Mucosa of stomach (tissue), 1 donor: ENCODE data around the gene SOCS7.
A peak's percentile ranks its signal among the peaks of the same experiment; 100 is the strongest.

Experiments
- H3K27me3 ChIP-seq: one replicate; pipeline ENCODE4 v1.7.0; 2013; ENCODE audit warnings: mild to moderate bottlenecking, low read length; ENCODE audit not compliant: control insufficient read depth, insufficient read depth
- H3K36me3 ChIP-seq: one replicate; pipeline ENCODE4 v1.7.0; 2013; ENCODE audit warnings: low read length; ENCODE audit not compliant: control insufficient read depth, insufficient read depth
- H3K4me1 ChIP-seq: one replicate; pipeline ENCODE4 v1.7.0; 2013; ENCODE audit warnings: mild to moderate bottlenecking, low read length; ENCODE audit not compliant: control insufficient read depth, insufficient read depth
- H3K4me3 ChIP-seq: one replicate; pipeline ENCODE4 v1.7.0; 2013; ENCODE audit warnings: low read length
- H3K9ac ChIP-seq: one replicate; pipeline ENCODE4 v1.7.0; 2013; ENCODE audit warnings: mild to moderate bottlenecking, low read length, moderate library complexity
- H3K9me3 ChIP-seq: one replicate; pipeline ENCODE4 v1.7.0; 2013; ENCODE audit warnings: mild to moderate bottlenecking, low read length, moderate library complexity; ENCODE audit not compliant: control insufficient read depth
- donor health status: Pancreatic carcinoma.

The SOCS7 gene

DNA sequence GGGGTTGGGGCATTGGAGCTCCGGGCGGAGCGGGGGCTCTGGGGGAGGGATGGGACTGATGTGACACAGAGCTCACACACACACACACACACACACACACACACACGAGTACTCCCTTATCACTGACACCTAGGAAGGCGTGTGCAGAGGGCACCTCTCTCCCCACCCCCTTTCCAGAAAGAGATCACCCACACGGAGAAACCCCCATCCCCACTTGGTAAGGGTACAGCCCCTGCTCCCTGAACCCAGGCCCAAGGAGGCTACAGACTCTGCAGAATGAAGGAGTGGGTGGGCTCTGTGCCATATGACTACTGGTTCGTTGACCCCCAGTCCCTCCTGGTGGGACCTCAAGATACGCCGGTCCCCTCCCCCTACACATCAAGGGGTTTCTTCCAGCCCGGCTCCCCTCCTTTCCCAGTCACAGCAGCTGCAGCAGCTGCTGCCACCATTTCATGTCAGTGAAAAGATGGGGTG, 67.9 kb downstream of the SOCS7 start:
- Histone ChIP-seq H3K4me1 (peaks cover 4% of the 10 kb centered on the region), H3K27me3 (peaks cover 64% of the 10 kb centered on the region), H3K9ac (no peak overlapping the region)

DNA sequence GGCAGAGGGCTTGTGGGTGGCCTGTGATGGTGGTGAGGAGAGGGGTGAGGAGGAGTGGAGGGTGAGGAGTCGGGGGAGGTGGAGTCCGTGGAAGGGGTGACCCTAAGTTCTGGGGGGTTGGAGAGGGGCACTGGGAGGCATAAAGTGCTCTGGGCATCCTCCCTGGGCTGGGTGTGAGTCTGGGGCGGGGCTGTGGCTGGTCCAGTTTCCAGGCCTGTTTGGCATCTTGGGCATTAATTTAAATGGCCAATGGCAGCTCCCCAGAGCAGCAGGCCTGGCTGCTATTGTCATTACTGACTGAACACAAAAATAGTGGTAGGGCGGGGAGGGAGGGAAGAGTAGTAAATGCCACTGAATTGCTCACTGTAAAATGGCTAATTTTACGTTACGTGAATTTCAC, 68.9 kb downstream of the SOCS7 start:
- peaks cover 60% of the 10 kb centered on the region for H3K27me3 ChIP-seq
- H3K9me3 ChIP-seq, result no peaks in the 10 kb centered on the region
- no peak overlapping the region for H3K4me3 ChIP-seq
- H3K4me1 ChIP-seq, result peaks cover 4% of the 10 kb centered on the region
- H3K9ac ChIP-seq, result no peak overlapping the region
- H3K36me3 ChIP-seq, result no peaks in the 10 kb centered on the region

More for the DNA sequence above, 67.9 kb downstream of the SOCS7 start:
- H3K9me3 ChIP-seq, result no peaks in the 10 kb centered on the region
- no peak overlapping the region for H3K4me3 ChIP-seq
- H3K36me3 ChIP-seq, result no peaks in the 10 kb centered on the region

DNA sequence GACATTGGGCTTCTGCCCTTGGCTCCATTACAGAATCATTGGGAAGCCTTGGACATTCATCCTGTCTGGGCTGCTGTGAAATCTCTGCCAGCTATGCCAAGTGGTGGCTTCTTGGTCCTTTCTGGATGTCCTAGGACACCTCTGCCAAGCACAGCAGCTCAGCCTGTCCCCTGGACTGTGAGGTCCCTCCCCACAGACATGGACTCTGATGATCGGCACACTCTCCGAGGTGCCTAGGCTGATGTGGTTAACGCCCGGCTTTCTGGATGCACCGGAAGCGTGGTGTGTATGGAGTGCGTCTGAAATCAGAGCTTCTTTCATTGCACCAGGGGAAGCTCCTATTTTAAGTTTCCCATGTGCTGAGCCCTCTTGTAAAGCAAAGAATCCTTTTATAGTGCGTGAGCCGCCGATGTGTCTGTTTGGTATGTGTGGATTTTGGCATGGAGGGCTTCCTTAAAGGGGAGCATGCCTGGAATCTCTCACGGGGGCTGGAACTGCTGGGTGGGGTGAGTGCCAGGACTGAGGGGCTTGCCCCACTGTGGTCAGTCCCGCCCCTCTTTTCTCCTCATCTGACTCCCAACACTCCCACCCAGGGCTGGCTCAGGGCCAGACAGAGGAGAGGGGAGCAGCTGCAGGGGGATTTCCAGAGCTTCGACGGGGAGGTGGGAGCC, 69.7 kb downstream of the SOCS7 start:
- Histone ChIP-seq H3K9ac (no peak overlapping the region), H3K4me1 (peaks cover 4% of the 10 kb centered on the region), H3K27me3 (peaks cover 57% of the 10 kb centered on the region), H3K36me3 (no peaks in the 10 kb centered on the region), H3K9me3 (no peaks in the 10 kb centered on the region), H3K4me3 (no peak overlapping the region)

DNA sequence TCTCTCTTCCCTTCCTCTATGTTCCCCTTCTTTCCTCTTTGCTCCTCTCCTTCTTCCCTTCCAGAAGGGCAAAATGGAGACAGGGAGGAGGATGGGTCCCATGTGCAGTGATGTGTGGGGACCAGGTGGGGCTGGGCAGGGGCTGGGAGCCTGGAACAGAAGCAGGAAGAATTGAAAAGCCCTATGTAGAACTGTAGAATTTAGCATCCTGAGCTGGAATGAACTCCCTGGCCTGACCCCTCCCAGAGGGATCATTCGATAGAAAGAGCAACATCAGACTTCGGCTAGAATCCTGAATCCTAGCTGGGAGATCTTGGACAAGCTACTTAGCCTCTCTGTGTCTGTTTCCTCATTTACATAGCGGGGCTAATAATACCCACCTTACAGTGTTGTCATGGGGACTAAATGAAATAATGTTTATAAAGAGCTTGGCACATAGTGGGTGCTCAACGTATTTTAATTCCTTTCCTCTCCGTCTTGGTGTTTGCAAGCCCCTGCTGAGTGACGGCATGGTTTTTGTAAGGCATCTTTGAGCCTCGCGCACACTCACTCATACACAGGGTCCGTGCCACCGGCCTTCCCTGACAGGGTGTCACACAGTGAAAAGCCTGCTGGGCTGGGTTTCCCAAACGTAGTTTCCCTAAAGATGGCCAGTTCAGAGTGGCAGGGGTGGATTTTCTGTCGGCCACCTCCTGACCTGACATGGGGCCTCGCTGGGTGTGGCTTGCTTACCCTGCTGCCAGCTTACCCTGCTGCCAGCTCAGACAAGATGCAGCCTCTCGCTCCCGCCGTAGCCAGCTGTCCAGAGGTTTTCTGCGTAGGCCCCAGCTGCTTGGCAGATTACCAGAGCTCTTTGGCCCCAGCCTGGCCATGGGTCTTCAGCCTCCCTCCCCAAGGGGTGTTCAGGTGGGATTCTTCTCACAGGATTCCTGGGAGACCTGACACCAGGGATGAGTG, 70.5 kb downstream of the SOCS7 start:
- Histone ChIP-seq H3K36me3 (no peaks in the 10 kb centered on the region), H3K27me3 (peaks cover 55% of the 10 kb centered on the region), H3K9me3 (no peaks in the 10 kb centered on the region), H3K9ac (no peak overlapping the region), H3K4me3 (no peak overlapping the region), H3K4me1 (peaks cover 4% of the 10 kb centered on the region)

DNA sequence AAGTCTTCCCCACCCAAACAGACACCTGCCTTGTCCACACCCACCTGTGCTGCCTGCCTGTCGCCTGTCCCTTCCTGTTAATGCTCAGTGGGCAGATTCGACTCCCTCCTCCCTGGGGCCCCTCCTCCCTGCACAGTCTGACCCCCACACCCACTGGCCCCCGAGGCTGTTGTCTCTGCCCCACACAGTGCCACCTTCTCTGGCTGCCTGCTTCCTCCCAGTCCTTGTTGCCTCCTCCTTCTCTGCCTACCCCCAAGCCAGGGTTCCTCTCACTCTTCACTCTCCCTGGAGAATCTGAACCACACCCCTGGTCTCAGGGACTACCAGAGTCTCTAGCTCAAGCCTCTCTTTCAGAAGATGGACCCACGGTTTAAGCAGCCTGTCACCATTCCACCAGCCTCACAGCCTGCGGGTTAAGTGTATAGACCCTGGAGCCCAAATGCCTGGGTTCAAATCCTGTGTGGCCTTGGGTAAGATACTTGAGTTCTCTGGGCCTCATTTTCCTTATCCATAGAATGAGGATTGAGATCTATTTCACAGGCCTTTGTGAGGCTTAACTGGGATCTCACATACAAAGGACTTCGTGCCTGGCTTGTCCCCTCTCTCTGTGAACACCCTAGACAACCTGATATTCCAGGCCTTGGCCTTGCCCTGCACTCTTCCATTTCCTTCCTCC, 72.8 kb downstream of the SOCS7 start:
- no peak overlapping the region for H3K9ac ChIP-seq
- H3K36me3 ChIP-seq, result no peaks in the 10 kb centered on the region
- no peaks in the 10 kb centered on the region for H3K9me3 ChIP-seq
- H3K4me1 ChIP-seq, result peaks cover 12% of the 10 kb centered on the region
- peaks cover 45% of the 10 kb centered on the region for H3K27me3 ChIP-seq
- H3K4me3 ChIP-seq, result no peak overlapping the region

DNA sequence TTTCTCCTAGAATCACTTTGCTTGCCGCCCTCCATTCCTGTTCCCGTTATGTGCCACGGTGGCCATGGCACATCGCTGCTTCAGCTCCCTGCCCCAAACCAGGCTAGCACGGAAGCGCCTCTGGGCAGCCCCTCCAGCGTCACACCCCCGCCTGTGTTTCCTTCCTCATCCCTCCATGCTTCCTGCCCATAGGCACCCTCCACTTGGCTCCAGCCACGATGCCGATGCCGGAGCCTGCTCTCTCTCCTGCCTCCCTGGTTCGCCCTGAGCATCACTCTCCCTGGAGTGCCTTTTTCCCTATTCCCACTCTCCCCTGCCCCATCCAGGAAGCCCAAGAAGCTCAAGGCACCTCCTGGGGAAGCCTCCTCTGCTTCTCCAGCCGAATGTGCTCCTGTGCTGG, 73.4 kb downstream of the SOCS7 start:
- H3K9ac ChIP-seq, result no peak overlapping the region
- no peak overlapping the region for H3K4me3 ChIP-seq
- peaks cover 12% of the 10 kb centered on the region for H3K4me1 ChIP-seq
- no peaks in the 10 kb centered on the region for H3K36me3 ChIP-seq
- H3K27me3 ChIP-seq, result peaks cover 39% of the 10 kb centered on the region
- no peaks in the 10 kb centered on the region for H3K9me3 ChIP-seq

DNA sequence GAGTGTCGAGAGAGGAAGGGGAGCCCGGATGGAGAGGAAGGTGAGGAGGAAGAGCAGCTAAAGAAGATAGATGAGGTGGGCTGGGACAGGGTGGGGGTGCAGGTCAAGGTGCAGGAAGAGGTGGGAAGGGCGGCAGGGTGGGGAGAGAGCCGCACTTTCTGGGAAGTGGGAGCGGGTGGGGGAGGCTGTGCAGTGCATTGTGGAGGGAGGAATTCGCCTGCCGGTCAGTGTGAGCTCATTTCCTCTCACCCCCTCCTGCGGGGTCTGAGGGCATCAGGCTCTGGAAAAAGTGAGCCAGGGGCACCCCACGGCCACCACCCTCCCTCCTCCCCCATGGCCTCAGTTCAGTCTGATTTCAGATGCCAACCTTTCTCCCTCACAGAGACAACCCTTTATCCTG, 74.1 kb downstream of the SOCS7 start:
- no peaks in the 10 kb centered on the region for H3K9me3 ChIP-seq
- no peak overlapping the region for H3K9ac ChIP-seq
- H3K4me1 ChIP-seq, result peaks cover 12% of the 10 kb centered on the region
- peaks cover 33% of the 10 kb centered on the region for H3K27me3 ChIP-seq
- no peaks in the 10 kb centered on the region for H3K36me3 ChIP-seq
- H3K4me3 ChIP-seq, result no peak overlapping the region

DNA sequence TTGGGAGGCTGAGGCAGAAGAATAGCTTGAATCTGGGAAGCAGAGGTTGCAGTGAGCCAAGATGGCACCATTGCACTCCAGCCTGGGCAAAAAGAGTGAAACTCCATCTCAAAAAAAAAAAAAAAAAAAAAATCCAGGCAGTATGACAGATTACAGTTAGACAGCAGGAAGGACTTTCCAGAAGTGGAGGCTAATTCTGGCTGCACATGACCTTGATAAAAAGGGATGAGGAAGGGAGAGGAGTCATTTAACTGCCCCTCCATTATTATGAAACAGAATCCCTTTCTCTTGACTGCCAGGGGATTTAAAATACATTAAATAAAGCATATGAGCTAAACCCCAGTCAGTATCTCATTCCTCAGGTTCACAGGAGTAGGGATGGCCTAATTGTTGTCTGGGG, 74.8 kb downstream of the SOCS7 start:
- Histone ChIP-seq H3K4me1 (peaks cover 12% of the 10 kb centered on the region), H3K27me3 (peaks cover 28% of the 10 kb centered on the region), H3K9ac (no peak overlapping the region), H3K9me3 (no peaks in the 10 kb centered on the region), H3K36me3 (no peaks in the 10 kb centered on the region), H3K4me3 (no peak overlapping the region)

DNA sequence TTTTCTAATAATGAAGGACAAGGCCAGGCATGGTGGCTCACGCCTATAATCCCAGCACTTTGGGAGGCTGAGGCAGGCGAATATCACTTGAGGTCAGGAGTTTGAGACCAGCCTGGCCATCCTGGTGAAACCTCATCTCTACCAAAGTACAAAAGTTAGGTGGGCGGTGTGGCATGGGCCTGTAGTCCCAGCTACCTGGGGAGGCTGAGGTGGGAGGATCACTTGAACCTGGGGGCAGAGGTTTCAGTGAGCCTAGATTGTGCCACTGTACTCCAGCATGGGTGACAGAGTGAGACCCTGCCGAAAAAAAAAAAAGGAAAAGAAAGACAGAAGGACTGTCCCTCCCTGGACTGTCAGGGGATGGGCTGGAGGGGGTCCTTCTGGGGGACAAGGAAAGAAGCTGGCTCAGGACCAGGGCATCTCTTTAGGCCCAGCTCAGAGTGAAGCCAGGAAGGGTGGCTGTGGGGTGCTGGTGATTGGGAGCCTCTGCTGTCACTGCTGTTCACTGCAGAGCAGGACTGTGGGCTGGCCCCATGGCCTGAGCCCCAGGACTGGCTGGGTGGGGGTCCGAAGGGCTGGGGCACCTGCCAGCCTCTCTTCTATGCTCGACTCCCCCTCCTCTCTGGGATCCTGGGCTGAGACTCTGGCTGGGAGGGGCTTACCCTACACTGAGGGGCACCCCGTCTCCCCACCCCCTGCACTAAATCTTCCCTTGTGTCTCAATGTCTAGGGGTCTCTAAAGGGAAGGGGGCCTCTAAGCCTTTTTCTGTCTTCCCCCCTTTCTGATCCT, 75.7 kb downstream of the SOCS7 start:
- peaks cover 19% of the 10 kb centered on the region for H3K27me3 ChIP-seq
- H3K4me1 ChIP-seq, result peaks cover 10% of the 10 kb centered on the region
- no peak overlapping the region for H3K4me3 ChIP-seq
- H3K9ac ChIP-seq, result peak overlapping the region; percentile 70
- H3K9me3 ChIP-seq, result no peaks in the 10 kb centered on the region
- H3K36me3 ChIP-seq, result no peaks in the 10 kb centered on the region

DNA sequence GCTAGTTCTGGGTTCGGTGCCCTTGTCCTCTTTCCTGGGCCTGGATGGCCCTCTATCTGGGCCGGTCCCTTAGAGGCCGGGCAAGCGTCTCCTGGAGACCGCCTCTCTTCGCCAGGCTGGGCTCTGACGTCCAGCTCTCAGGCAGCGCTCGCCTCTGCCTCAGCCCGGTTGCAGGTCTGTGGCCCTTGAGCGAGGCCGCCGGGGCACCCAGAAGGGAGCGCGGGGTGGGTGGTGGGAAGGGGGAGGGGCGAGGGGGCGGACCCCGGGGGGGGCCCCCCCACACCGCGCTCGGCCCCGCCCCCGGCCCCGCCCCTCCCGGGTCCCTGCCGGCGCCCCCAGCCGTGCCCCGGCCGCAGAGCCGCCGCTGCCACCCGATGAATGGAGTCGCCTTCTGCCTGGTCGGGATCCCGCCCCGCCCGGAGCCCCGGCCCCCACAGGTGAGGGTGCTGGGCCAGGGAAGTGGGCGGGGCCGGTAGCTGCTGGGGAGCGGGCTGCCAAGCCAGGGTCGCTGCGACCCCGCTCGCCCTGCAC, 76.5 kb downstream of the SOCS7 start, which contains the start of gene ARHGAP23:
Gene ARHGAP23, plus strand, starts transcription at position 353 of the 531 bp plus-strand sequence. Its CDS starts 22 bp downstream, at position 375.
- Histone ChIP-seq H3K4me1 (peaks cover 8% of the 10 kb centered on the region), H3K9ac (peak within 1 kb of the TSS; percentile 70)

More for the DNA sequence above, 76.5 kb downstream of the SOCS7 start, which contains the start of gene ARHGAP23:
- no peaks in the 10 kb centered on the region for H3K9me3 ChIP-seq
- peak within 1 kb of the TSS; percentile 12 for H3K4me3 ChIP-seq
- no peaks in the 10 kb centered on the region for H3K36me3 ChIP-seq
- peaks cover 14% of the 10 kb centered on the region for H3K27me3 ChIP-seq
